Left ventricle myocardium inferior (tissue), 1 donor: ENCODE measurements around the gene YIPF2. TPM values are rescaled to one million over a fixed set of nuclear protein-coding genes. Genes with fewer than 3 reads are reported as not detected.

ENCODE experiments used
- DNase-seq: peaks from one replicate; pipeline ENCODE4 v3.0.0-alpha.2; 2020
- H3K27ac ChIP-seq: fragments of 200-600 bp; replicated peaks from 2 replicates; pipeline ENCODE4 v1.8.0; 2021
- H3K27me3 ChIP-seq: fragments of 200-600 bp; 2 replicates; pipeline ENCODE4 v1.8.0; 2021; ENCODE audit warnings: low read depth
- H3K36me3 ChIP-seq: fragments of 200-600 bp; 2 replicates; pipeline ENCODE4 v1.8.0; 2021
- H3K4me1 ChIP-seq: fragments of 200-600 bp; 2 replicates; pipeline ENCODE4 v1.8.0; 2021
- H3K4me3 ChIP-seq: fragments of 200-600 bp; 2 replicates; pipeline ENCODE4 v1.8.0; 2021; ENCODE audit warnings: mild to moderate bottlenecking, moderate library complexity
- H3K9me3 ChIP-seq: fragments of 200-600 bp; replicated peaks from 2 replicates; pipeline ENCODE4 v1.8.0; 2021
- CTCF ChIP-seq: fragments of 200-600 bp; IDR thresholded peaks from 2 replicates; pipeline ENCODE4 v1.8.0; 2021; ENCODE audit warnings: antibody characterized with exemption, mild to moderate bottlenecking, borderline replicate concordance
- intact Hi-C: fragments of 100-400 bp; cut with micrococcal nuclease; formaldehyde crosslinking; loops from one replicate; pipeline ENCODE4 v1.11.0; 2022
- total RNA-seq: library from RNA; stranded (reverse); fragmentation: NEBNext Ultra II Directional; extraction: Animal tissue kit (Norgen Biotek cat#: 25700); gene quantifications from one replicate; pipeline ENCODE4 v1.2.1, GENCODE V29; 2021
- donor health status: DM: no; HTN: yes; CAD: no; lungs with severe emphysema.

The YIPF2 gene
- total RNA-seq, 1 donor from 2014 or later: 13.1 TPM

- Histone ChIP-seq H3K9me3 (no peaks in the 10 kb centered on the region), H3K27me3 (no peaks in the 10 kb centered on the region), H3K27ac (peak overlapping the region; percentile 18), H3K36me3 (no peaks in the 10 kb centered on the region), H3K4me1 (peaks cover 69% of the 10 kb centered on the region), H3K4me3 (no peak overlapping the region)
- no peak for TF ChIP-seq CTCF
- no peak for DNase-seq
- intact Hi-C loops: no loop called here
Observed at GRCh38 chr19:10892256-10892655, 36.2 kb downstream of the YIPF2 start.

- Histone ChIP-seq H3K27ac (peak overlapping the region; percentile 18), H3K9me3 (no peaks in the 10 kb centered on the region), H3K4me3 (no peak overlapping the region), H3K36me3 (no peaks in the 10 kb centered on the region), H3K27me3 (no peaks in the 10 kb centered on the region), H3K4me1 (peaks cover 69% of the 10 kb centered on the region)
- DNase-seq: peak; percentile 40
- no peak for TF ChIP-seq CTCF
- intact Hi-C loops: no loop called here
Observed at GRCh38 chr19:10891405-10892086, 36.9 kb downstream of the YIPF2 start.

- DNase-seq: no peak
- H3K9me3 ChIP-seq: no peaks in the 10 kb centered on the region
- TF ChIP-seq CTCF: no peak
- H3K4me3 ChIP-seq: no peak overlapping the region
- H3K27me3 ChIP-seq: no peaks in the 10 kb centered on the region
- no peak overlapping the region for H3K27ac ChIP-seq
- intact Hi-C loops: no loop called here
- no peaks in the 10 kb centered on the region for H3K36me3 ChIP-seq
- peaks cover 58% of the 10 kb centered on the region for H3K4me1 ChIP-seq
Observed at GRCh38 chr19:10889880-10890279, 38.6 kb downstream of the YIPF2 start.

GRCh38 chr19:10888421-10888866 lies 40.0 kb downstream of the YIPF2 start:
- no peak for DNase-seq
- H3K36me3 ChIP-seq: no peaks in the 10 kb centered on the region
- H3K27ac ChIP-seq: no peak overlapping the region
- no peaks in the 10 kb centered on the region for H3K9me3 ChIP-seq
- H3K4me3 ChIP-seq: no peak overlapping the region
- intact Hi-C loops: no loop called here
- no peak for TF ChIP-seq CTCF
- H3K4me1 ChIP-seq: peaks cover 57% of the 10 kb centered on the region
- no peaks in the 10 kb centered on the region for H3K27me3 ChIP-seq

- H3K4me1 ChIP-seq: peaks cover 58% of the 10 kb centered on the region
- H3K4me3 ChIP-seq: no peak overlapping the region
- no peak for DNase-seq
- no peaks in the 10 kb centered on the region for H3K27me3 ChIP-seq
- H3K36me3 ChIP-seq: no peaks in the 10 kb centered on the region
- H3K9me3 ChIP-seq: no peaks in the 10 kb centered on the region
- intact Hi-C loops: no loop called here
- H3K27ac ChIP-seq: no peak overlapping the region
- TF ChIP-seq CTCF: no peak
Observed at GRCh38 chr19:10887616-10888367, 40.6 kb downstream of the YIPF2 start.
